ENCODE measurements around the gene RRP1B. TPM values are rescaled to one million over a fixed set of nuclear protein-coding genes. Genes with fewer than 3 reads are reported as not detected.
"Not testable (repeated sequence)": the region's sequence is repeated elsewhere in the genome, so short reads cannot be mapped to it uniquely, and the experiment has no call there.

The RRP1B gene
- total RNA-seq, 1 donor from 2014 or later = 21.6 TPM

DNA sequence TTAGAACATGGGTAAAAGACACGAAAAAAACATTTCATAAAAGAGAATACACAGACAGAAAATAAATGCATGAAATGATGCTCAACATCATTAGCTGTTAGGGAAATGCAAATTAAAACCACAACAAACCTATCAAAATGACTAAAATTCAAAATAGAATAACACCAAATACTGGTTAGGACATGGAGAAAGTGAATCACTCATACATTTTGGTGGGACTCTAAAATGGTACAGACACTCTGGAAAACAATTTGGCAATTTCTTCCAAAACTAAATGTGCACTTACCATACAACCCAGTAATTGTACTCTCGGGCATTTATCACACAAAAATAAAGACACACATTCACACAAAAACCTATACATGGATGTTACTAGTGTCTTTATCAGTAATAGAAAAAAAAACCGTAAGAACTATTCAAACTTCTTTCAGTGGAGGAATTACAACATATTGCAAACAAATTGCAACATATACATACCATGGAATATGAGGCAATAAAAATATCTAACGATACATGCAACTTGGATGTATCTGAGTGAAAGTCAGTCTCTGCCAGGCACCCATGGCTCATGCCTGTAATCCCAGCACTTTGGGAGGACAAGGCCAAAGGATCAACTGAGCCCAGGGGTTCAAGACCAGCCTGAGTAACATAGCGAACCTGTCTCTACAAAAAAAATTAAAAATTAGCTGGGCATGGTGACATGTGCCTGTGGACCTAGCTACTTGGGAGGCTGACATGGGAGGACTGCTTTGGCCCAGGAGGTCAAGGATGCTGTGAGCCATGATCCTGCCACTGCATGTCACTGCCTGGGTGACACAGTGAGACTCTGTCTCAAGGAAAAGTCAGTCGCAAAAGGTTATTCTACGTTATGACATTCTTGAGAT lies 19.6 kb upstream of the RRP1B start:
- DNase-seq (ENCODE audit: low spot score in 2 of 2) (no peak), FAIRE-seq (no peak)

DNA sequence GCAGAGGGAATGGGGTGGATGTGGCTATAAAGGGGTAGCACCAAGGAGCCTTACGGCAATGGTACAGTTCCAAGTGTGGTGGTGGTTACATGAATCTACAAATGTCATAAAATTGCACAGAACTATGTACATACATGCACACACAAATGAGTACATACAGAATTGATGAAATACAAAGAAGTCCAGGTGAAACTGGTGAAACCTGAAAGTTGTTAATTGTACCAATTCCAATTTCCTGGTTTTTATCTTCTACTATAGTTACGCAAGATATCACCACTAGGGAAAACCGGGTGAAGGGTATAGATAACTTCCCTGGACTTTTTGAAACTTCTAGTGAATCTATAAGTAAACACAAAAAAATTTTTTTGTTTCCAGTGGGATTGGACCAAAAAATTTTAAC lies 19.0 kb upstream of the RRP1B start:
- FAIRE-seq = no peak

DNA sequence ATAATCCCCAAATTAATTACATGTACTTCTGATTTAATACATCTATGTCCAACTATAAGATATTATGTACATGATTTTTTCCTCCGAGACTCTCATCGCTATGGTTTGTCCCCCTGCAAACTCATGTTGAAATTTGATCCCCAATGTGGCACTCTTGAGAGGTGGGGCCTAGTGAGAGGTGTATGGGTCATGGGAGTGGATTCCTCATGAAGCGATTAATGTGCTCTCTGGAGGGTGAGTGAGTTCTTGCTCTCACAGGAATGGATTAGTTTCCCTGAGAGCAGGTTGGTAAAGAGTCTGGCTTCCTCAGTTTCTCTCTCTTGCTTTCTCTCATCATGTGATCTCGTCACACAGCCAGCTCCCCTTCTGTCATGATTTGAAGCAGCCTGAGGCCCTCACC lies 16.2 kb upstream of the RRP1B start:
- DNase-seq (ENCODE audit: low spot score in 2 of 2) (no peak), FAIRE-seq (no peak)

More for the DNA sequence above, 19.0 kb upstream of the RRP1B start:
- no peak for DNase-seq (ENCODE audit: low spot score in 2 of 2)

DNA sequence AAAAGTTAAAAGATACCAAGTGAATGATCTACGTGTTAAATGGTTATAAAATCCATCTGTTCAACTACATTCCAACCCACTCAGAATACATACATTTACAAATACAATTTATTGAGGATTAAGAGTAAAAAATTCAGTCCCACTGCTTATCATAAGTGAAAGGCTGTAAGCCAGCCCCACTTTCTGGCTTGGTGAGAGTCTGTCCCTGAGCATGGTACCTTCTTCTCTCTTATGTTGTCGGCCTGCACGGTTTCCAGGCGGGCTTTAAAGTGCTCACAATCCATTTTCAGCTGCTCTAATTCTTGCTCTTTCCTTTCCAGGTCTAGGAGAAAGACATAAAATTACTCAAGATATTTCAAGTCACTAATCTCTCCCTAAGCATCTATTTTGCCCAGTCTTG lies 15.3 kb upstream of the RRP1B start:
- FAIRE-seq = no peak
- DNase-seq (ENCODE audit: low spot score in 2 of 2) = no peak

DNA sequence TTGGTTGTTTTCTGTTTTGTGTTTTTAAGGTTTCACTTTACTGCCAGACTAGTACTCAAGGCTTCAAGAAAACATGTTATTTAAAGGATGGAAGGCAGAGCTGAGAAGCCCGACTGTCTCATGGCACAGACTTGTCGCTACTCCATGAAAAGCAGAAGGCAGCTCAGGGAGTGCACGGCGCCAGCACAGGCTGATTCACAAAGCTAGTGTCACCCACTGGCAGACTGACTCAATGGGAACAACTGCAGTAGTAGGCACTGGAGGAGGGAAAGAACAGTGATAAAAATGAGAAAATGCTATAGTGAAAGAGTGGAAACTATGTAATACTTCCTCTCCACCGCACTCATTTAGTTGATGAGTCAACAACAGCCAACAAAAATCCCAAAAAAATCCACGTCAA lies 14.8 kb upstream of the RRP1B start:
- DNase-seq (ENCODE audit: low spot score in 2 of 2) = no peak
- no peak for FAIRE-seq

DNA sequence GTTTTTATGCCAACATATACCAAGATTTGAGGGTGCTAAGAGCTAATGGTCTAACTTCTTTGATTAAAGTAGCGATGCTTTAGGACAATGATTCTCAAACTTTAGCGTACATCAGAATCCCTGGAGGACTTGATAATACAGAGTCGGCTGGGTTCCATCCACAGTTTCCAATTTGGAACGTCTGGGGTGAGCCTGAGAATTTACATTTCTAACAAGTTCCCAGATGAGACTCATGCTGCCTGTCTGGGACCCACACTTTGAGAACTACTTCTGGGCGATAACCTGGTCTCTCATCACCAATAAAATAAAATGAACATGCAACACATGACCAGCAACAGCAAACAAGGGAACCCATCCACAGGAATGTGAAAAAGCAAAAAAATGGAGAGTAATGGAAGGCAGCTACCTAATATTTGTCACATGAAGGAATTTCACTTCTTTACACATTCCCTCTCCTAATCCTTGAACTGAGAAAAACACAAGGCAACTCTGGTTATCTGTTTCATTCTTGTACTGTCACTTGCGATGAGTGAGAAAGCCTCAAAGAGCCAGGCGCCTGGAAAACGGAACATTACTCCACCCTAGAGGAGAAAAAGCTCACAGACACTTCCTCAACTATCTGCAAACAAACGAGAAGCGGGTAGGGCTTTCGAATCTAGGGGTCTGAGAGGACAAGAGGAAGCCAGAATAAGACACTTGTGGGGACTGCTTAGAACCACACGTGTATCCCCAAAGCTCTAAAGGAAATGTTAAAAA lies 14.0 kb upstream of the RRP1B start:
- DNase-seq (ENCODE audit: low spot score in 2 of 2) (peak in 1 of 2 donors; percentile 42), FAIRE-seq (no peak)

DNA sequence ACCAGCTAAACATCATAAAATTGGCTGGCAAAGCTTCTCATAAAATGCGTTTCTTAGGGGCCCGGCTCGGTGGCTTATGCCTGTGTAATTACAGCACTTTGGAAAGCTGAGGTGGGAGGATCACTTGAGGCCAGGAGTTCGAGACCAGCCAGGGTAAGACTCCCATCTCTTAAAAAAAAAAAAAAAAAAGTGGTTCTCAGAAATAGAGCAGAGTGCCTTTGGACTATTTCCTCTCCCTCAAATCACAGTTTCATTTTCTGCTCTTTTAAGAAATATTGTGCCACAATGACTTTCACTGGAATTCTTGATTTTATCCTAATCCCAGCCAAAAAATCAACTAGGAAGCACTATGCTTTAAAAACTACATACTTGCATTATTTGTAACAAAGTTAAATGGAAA lies 13.4 kb upstream of the RRP1B start:
- FAIRE-seq (no peak), DNase-seq (ENCODE audit: low spot score in 2 of 2) (no peak)

DNA sequence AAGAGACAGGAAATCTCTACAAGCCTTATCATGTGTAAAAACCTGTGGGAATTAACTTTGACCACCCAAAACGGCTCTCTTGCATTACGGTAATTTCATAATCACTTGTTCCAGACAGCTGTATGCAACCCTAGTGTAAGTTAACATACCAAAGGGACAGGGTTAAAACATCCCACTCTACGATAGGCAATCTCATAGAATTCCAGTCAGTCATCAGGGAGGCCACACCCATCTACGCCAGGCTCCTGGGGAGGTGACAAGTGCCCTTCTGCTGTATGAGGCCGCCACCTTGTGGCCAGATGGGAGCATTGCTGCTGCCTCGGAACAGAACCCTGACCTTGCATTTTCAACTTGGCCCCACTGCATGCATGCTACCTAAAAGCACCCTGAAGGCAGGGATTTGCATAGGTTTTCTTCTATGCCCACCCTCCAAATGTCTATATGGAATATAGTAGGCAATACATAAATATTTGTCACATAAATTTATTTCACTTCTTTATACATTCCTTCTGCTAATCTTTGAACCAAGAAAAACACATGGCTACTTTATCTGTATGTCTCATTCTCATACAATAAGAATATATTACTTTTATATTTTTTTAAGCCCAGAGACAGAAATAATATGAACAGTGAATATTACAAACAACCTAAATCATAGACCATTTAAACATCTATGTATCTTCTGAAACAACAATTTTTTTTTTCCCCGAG lies 12.7 kb upstream of the RRP1B start:
- DNase-seq (ENCODE audit: low spot score in 2 of 2) (peak; percentile 66 to 84), FAIRE-seq (no peak)

DNA sequence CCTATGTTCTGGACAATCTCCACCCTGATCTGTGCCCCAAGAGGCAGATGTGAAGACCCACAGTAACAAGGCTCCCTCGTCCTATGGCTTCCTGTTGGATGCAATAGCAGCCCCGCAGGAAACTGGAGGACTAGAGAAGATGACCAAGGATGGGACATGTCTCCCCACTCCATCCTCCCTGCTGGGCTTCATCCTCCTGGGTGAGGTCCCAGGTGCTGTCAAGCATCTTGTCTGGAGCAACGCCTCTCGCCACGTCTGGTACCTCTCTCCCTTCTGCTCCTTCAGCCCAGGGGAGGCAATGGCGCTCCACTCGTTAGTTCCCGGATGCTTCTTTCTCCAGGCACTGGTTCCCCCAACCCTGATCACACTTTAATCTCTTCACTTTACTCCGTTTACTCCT lies 11.2 kb upstream of the RRP1B start:
- DNase-seq (ENCODE audit: low spot score in 2 of 2) (no peak), FAIRE-seq (no peak)

DNA sequence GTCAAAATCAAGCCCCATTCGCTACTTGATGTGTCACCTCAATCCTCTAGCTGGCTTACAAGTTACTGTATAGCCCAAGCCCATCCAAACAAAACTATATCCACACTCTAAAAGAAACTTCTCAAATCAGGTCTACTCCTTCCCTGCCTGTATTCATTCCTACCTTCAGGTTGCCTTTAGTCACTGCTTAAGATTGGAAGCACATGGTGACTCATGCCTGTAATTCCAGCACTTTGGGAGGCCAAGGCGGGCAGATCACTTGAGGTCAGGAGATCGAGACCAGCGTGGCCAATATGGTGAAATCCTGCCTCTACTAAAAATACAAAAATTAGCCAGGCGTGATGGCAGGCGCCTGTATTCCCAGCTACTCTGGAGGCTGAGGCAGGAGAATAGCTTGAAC lies 7.4 kb upstream of the RRP1B start:
- not testable (repeated sequence) for DNase-seq (ENCODE audit: low spot score in 2 of 2); FAIRE-seq

DNA sequence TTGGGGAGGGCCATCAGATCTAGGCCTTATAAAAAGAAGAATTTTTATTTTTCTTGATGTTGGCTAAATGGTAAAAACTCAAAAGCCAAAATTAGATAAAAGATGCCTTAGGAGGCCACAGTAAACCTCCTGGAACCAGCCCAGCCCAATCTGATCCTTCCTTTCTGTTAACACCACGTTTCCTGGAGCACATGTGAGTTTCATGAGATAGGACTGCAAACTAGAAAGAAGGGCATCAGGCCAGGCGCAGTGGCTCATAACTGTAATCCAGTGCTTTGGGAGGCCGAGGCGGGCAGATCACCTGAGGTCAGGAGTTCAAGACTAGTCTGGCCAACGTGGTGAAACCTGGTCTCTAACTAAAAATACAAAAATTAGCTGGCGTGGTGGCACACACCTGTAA lies 6.7 kb upstream of the RRP1B start:
- no peak for FAIRE-seq

DNA sequence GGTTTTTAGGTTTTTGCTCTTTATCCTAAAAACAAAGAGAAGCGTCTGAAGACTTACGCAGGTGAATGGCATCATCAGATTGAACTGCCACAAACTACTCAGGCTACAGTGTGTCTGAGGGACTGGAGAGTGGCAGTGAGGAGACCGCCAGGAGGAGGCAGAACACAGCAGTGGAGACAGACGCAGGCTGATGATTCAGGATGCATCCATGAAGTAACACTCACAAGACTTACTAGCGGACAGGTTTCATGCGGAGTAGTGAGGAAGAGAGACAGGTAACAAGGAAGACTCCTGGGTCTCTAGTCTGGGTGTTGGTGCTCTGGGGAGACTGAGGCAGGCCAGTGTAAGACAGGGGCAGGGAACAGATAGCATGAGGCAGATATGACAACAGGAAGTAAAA lies 5.7 kb upstream of the RRP1B start:
- no peak for FAIRE-seq

More for the DNA sequence above, 6.7 kb upstream of the RRP1B start:
- no peak for DNase-seq (ENCODE audit: low spot score in 2 of 2)

DNA sequence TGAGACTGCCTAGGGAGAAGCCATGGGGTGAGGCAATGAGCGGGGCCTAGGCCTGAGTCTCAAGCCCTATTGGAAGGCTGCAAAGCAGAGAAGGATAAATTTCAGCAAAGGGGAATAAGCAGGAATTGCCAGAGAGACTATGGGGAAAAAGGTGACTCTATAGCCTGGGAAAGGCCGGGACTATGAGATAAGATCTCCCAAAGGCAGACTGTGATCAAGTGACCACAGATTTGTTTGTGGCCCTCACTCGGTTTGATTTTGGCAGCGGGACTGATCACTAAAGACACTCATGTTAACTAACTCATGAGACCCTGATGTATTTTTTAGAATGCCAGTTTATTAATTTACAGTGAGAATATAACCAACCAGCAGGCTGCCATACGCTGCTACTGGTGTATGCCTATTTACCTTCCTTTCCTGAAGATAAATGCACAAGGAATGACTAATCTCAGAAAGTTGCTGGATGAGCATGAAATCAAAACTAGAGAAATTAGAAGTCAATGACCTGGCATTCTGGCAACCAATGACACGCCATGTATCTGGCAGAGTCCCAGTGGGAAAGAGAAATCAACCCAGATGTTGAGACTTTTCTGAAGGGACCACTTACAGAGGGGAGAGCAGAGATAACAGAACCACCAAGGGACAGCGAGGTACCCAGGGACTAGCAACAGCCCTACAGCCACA lies 4.4 kb upstream of the RRP1B start:
- FAIRE-seq = no peak
- DNase-seq (ENCODE audit: low spot score in 2 of 2) = no peak

More for the DNA sequence above, 5.7 kb upstream of the RRP1B start:
- no peak for DNase-seq (ENCODE audit: low spot score in 2 of 2)

DNA sequence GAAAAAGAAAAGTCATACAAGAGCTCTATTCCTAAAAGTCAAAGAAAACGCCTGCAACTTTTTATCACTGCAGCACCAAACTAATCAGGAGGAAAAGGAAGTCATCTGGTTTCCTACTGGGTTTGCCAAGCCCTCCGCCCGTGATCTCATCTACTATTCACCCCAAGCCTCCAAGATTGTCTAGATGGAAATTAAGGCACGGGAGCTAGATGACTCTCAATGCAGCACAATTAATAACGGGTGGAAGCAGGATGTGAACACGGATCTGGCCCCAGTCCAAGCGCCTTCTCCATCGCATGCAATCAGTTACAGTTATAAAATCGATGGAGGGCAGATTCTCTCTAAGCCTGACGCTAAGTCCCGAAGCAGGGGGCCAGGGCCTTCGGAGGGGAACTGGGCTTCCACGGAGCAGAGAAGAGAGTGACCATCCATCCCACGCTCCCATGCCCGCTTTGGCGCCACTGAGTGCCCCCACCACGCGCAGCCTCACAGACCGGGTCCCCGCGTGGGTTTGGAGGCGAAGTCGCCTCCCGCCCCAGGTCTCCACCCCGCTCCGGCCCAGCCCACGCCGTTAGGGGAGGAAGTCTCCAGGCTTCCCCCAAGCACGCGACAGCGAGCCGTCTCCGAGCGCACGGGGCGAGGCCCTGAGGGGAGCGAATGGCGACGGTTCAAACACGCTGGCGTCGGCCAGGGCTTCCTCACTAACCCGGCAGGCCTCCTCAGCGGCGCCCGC lies 1.8 kb upstream of the RRP1B start:
- no peak for FAIRE-seq
- no peak for DNase-seq (ENCODE audit: low spot score in 2 of 2)

DNA sequence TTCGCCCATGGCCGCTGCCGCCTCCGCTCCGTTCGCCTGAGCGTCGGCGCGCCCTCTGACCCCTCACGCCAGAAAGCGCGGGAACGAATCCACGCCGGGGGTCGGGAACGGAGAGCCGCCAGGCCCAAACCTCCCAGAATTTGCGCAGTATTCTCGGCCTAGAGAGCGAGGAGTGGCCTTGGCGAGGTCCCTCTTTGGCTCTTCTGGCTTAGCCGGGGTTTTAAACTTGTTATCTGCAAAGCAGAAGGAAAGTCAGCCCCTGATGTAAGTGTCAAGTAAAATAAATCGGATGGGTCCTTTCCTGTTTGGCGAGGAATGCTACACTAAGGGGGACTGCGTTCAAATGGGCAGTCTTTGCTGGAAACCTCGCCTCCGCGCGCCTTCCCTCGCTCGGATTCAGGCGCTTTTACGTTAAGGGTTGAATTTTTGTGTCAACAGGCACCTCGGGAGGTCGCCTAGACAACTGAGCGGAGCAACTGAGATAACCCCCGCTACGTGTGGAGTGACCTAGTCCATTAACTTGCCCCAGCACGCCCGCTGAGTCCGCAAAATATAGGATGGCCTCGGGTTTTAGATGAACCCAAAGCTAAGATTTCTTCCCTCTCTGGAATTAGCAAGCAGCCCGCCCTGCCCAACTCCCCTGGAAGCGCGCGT lies 1.1 kb upstream of the RRP1B start:
- DNase-seq (ENCODE audit: low spot score in 2 of 2) = no peak
- FAIRE-seq = no peak

DNA sequence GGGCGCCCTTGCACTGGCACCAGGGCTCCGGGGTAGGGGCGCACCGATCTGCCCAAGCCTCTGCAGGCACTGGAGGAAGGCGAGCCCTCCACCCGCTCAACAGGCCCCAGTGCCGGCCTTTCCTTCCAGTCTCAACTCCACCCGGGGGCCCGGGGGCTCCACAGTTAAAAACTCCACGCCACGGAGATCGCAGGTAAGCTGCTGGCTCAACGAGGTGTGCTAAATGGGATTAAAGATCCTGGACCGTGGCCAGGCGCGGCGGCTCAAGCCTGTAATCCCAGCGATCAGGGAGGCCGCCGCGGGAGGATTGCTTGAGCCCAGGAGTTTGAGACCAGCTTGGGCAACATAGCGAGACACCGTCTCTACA lies 608 bp upstream of the RRP1B start:
- FAIRE-seq (no peak), DNase-seq (ENCODE audit: low spot score in 2 of 2) (no peak)

DNA sequence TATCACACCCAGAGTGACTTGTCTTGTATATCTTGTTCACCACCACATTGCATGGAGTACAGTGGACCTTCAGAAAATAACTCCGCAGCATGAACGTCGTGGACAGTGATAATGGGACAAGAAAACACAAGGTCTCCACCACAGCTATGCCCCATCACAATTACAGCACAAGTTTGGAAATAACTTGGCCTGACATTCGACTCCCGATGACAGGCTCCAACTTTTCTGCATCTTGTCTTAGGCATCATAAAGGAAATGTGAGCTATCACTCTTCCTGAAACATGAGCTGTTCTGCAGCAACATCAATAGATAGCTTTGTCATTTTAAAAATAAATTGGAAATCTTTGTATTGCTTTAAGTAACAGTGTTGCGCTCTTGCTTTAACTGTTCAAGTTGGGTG lies 2.9 kb downstream of the RRP1B start:
- FAIRE-seq (no peak), DNase-seq (ENCODE audit: low spot score in 2 of 2) (no peak)

DNA sequence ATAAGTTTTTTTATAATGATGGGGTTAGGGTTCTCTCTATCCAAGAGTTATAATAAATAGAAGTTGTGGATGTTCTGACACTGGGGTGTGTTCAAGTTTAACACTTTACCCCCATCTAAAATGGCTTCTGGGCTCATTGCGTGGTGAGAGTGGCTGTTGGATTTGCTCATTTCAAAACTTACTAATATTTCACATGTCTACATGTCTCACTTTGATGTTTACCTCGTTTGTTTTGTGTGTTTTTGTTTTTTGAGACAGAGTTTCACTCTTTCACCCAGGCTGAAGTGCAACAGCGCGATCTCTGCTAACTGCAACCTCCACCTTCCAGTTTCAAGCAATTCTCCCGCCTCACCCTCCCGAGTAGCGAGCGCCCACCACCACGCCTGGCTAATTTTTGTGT lies 3.7 kb downstream of the RRP1B start:
- no peak for FAIRE-seq

DNA sequence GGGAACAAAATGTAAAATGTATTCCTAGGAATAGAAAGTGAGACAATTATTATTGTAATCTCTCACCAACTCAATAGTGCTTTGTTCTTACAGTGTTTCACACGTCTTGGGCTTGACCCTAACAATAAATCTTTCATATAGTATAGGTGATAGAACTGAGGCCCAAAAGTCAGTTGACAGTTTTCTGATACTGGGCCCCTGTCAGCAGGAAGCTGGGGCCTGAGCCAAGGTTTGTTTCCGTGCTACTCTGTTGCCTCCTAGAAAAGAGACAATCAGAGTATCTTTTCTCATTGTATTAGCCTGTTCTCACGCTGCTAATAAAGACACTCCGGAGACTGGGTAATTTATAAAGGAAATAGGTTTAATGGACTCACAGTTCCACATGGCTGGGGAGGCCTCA lies 5.0 kb downstream of the RRP1B start:
- no peak for DNase-seq (ENCODE audit: low spot score in 2 of 2)
- no peak for FAIRE-seq

More for the DNA sequence above, 3.7 kb downstream of the RRP1B start:
- no peak for DNase-seq (ENCODE audit: low spot score in 2 of 2)

Data from frontal cortex (tissue), 4 donors.